ENCODE measurements around the gene RASL12.

DNA sequence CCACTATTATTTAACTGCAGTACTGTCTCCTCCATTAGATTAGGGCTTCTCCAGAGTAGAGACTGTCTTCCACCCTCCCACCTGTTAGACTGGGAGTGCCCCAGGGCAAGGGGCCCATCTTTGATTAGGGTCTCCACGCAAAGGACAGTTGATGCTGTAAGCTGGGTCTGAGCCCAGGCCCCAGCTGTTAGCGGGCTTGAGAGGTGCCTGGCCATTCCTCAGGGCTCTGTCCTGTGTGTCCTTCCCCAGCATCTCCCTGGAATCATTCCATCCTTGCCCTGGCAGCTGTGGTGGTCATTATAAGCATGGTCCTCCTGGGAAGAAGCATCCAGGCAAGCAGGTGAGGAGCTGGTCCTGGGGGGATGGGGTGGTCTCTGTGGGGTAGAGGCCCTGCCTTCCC is 16.5 kb downstream of the RASL12 start:
- TF ChIP-seq, protein P1, sequence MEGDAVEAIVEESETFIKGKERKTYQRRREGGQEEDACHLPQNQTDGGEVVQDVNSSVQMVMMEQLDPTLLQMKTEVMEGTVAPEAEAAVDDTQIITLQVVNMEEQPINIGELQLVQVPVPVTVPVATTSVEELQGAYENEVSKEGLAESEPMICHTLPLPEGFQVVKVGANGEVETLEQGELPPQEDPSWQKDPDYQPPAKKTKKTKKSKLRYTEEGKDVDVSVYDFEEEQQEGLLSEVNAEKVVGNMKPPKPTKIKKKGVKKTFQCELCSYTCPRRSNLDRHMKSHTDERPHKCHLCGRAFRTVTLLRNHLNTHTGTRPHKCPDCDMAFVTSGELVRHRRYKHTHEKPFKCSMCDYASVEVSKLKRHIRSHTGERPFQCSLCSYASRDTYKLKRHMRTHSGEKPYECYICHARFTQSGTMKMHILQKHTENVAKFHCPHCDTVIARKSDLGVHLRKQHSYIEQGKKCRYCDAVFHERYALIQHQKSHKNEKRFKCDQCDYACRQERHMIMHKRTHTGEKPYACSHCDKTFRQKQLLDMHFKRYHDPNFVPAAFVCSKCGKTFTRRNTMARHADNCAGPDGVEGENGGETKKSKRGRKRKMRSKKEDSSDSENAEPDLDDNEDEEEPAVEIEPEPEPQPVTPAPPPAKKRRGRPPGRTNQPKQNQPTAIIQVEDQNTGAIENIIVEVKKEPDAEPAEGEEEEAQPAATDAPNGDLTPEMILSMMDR (IDR thresholded peaks at IDR 0.05; ENCODE audit: insufficient read depth, low read length): no peak
- no peak for TF ChIP-seq POLR2AphosphoS5 (IDR thresholded peaks at IDR 0.05; ENCODE audit: low read depth)
